Natural killer cell (primary cell): ENCODE data around the gene GNG10. TPM values are rescaled to one million over a fixed set of nuclear protein-coding genes. Genes with fewer than 3 reads are reported as not detected.

Experiments used
- ATAC-seq, 3 donors: fragments of 150-1000 bp in 2 of 3; fragments of 200-7000 bp in 1 of 3; cut with Tn5 transposase; 1 replicate in 1 of 3; 2 replicates in 2 of 3; pipeline ENCODE4 v1.10.0; 2021; ENCODE audit warnings: mild to moderate bottlenecking in 2 of 3, moderate library complexity in 2 of 3
- DNase-seq, 2 donors: peaks; one replicate each; pipeline versions ENCODE4 v3.0.0 to v3.0.0-alpha.2; 2013 to 2021; ENCODE audit warnings: mixed read lengths in 1 of 2
- H3K27ac ChIP-seq: one replicate; pipeline ENCODE4 v1.5.1; 2013; ENCODE audit warnings: mild to moderate bottlenecking, low read length
- H3K27me3 ChIP-seq: one replicate; pipeline ENCODE4 v1.6.1; 2013; ENCODE audit warnings: low read length; ENCODE audit not compliant: control insufficient read depth, insufficient read depth
- H3K36me3 ChIP-seq: one replicate; pipeline ENCODE4 v1.6.1; 2013; ENCODE audit warnings: low read length; ENCODE audit not compliant: control insufficient read depth, insufficient read depth
- H3K4me1 ChIP-seq: one replicate; pipeline ENCODE4 v1.6.1; 2013; ENCODE audit warnings: low read length; ENCODE audit not compliant: control insufficient read depth, insufficient read depth
- H3K4me3 ChIP-seq: one replicate; pipeline ENCODE4 v1.5.1; 2013; ENCODE audit warnings: low read length
- H3K9me3 ChIP-seq: one replicate; pipeline ENCODE4 v1.6.1; 2013; ENCODE audit warnings: low read length; ENCODE audit not compliant: control insufficient read depth, insufficient read depth
- H3K27ac Mint-ChIP-seq, 2 donors: one replicate each; pipeline ENCODE4 v1.8.0; 2022; ENCODE audit warnings: mild to moderate bottlenecking in 2 of 2, mixed read lengths in 2 of 2, moderate library complexity in 1 of 2
- H3K27me3 Mint-ChIP-seq, 2 donors: one replicate each; pipeline ENCODE4 v1.8.0; 2022; ENCODE audit warnings: low read depth in 2 of 2, mixed read lengths in 2 of 2
- H3K36me3 Mint-ChIP-seq: one replicate; pipeline ENCODE4 v1.8.0; 2022; ENCODE audit warnings: mixed read lengths
- H3K4me1 Mint-ChIP-seq, 2 donors: one replicate each; pipeline ENCODE4 v1.8.0; 2022; ENCODE audit warnings: mixed read lengths in 2 of 2
- H3K4me3 Mint-ChIP-seq: one replicate; pipeline ENCODE4 v1.8.0; 2022; ENCODE audit warnings: mild to moderate bottlenecking, moderate library complexity, mixed read lengths
- H3K9me3 Mint-ChIP-seq, 2 donors: one replicate each; pipeline ENCODE4 v1.8.0; 2022; ENCODE audit warnings: mixed read lengths in 2 of 2
- CTCF ChIP-seq: fragments of 200-600 bp; IDR thresholded peaks from one replicate; pipeline ENCODE4 v1.8.0; 2022; ENCODE audit warnings: antibody characterized with exemption
- WGBS: methylation state at CpG from one replicate; pipeline ENCODE4 v1.1.7; 2013; ENCODE audit warnings: missing lambda C conversion rate; ENCODE audit not compliant: insufficient coverage; 5-methylcytosine and 5-hydroxymethylcytosine counted together
- intact Hi-C: fragments of 100-400 bp; cut with micrococcal nuclease; formaldehyde crosslinking; loops from one replicate; pipeline ENCODE4 v1.14.2; 2022
- total RNA-seq, 4 donors: library from RNA; stranded (reverse); fragments of 120-200 nt in 1 of 4; gene quantifications; one replicate each; pipeline versions ENCODE4 v1.2.3 to v1.2.4, GENCODE V29; 2013 to 2022

GNG10 gene
- total RNA-seq, 3 donors from 2014 or later (not counting 1 experiment from before 2014, with no cell fraction given) = 5.6 to 6.9 (median 6.0) TPM

GRCh38 chr9:111661802-111662521, 557 bp downstream of the GNG10 start:
- peak overlapping the region; percentile 69 for H3K4me3 ChIP-seq
- H3K27ac ChIP-seq = peak overlapping the region; percentile 57

GRCh38 chr9:111662576-111663300, 1.3 kb downstream of the GNG10 start:
- Mint-ChIP-seq H3K4me3 (peak overlapping the region; percentile 99), H3K4me1 (peaks cover 26 to 31% of the 10 kb centered on the region in 2 donors), H3K27me3 (no peaks in the 10 kb centered on the region), H3K36me3 (no peaks in the 10 kb centered on the region), H3K27ac (peak overlapping the region; percentile 75 to 85), H3K9me3 (no peaks in the 10 kb centered on the region)
- intact Hi-C loops = loop anchor here (1.0 kb wide), 1 partner anchor 31 kb away; the partner anchor contains the start of gene DNAJC25
- H3K27me3 ChIP-seq = no peaks in the 10 kb centered on the region
- 11% methylated on average over 7 of the region's 7 CpGs for WGBS
- peak in 1 of 2 donors; percentile 34 for DNase-seq
- H3K36me3 ChIP-seq = no peaks in the 10 kb centered on the region
- no peak for TF ChIP-seq CTCF
- H3K4me1 ChIP-seq = peaks cover 19% of the 10 kb centered on the region
- H3K9me3 ChIP-seq = no peaks in the 10 kb centered on the region
- peak overlapping the region; percentile 57 for H3K27ac ChIP-seq
- no peak for ATAC-seq
- peak overlapping the region; percentile 69 for H3K4me3 ChIP-seq

More at GRCh38 chr9:111661802-111662521, 557 bp downstream of the GNG10 start:
- H3K36me3 ChIP-seq = no peaks in the 10 kb centered on the region
- Mint-ChIP-seq H3K36me3 (no peaks in the 10 kb centered on the region), H3K9me3 (no peaks in the 10 kb centered on the region), H3K27me3 (no peaks in the 10 kb centered on the region), H3K4me3 (peak overlapping the region; percentile 99), H3K27ac (peak overlapping the region; percentile 75 to 85), H3K4me1 (peaks cover 26 to 31% of the 10 kb centered on the region in 2 donors)
- no peaks in the 10 kb centered on the region for H3K27me3 ChIP-seq
- under 1% methylated on average over 57 of the region's 57 CpGs for WGBS
- intact Hi-C loops = loop anchor here (1.0 kb wide), 1 partner anchor 31 kb away; the partner anchor contains the start of gene DNAJC25
- DNase-seq = peak; percentile 17 to 51
- TF ChIP-seq CTCF = no peak
- H3K4me1 ChIP-seq = peaks cover 19% of the 10 kb centered on the region
- peak; percentile 30 to 48 (median 33) for ATAC-seq
- no peaks in the 10 kb centered on the region for H3K9me3 ChIP-seq

GRCh38 chr9:111663301-111663823, 2.0 kb downstream of the GNG10 start:
- ATAC-seq = no peak
- whole genome bisulfite sequencing = 67% methylated on average over 5 of the region's 5 CpGs
- intact Hi-C loops = no loop called here
- Histone ChIP-seq H3K4me3 (no peak overlapping the region), H3K9me3 (no peaks in the 10 kb centered on the region), H3K36me3 (peaks cover under 1% of the 10 kb centered on the region), H3K4me1 (peaks cover 19% of the 10 kb centered on the region), H3K27ac (peak overlapping the region; percentile 57), H3K27me3 (no peaks in the 10 kb centered on the region)
- no peak for TF ChIP-seq CTCF
- H3K27ac Mint-ChIP-seq = peak overlapping the region; percentile 75 to 85
- H3K4me3 Mint-ChIP-seq = peak overlapping the region; percentile 99
- peaks cover 26 to 31% of the 10 kb centered on the region in 2 donors for H3K4me1 Mint-ChIP-seq
- no peaks in the 10 kb centered on the region for H3K27me3 Mint-ChIP-seq
- H3K36me3 Mint-ChIP-seq = no peaks in the 10 kb centered on the region
- no peaks in the 10 kb centered on the region for H3K9me3 Mint-ChIP-seq
- DNase-seq = no peak
